Measurements from ENCODE around the gene INO80B. TPM values are rescaled to one million over a fixed set of nuclear protein-coding genes. Genes with fewer than 3 reads are reported as not detected.

The INO80B gene
- total and polyA plus RNA-seq, 9 of the 15 experiments (the other 6 are each of a cell fraction or from before 2014, with no cell fraction given), result 0.41 to 22.6 (median 9.0) TPM

- TF ChIP-seq DEAF1 (CRISPR knock-in tag; IDR thresholded peaks at IDR 0.05) (no peak), KLF10 (CRISPR knock-in tag; IDR thresholded peaks at IDR 0.05) (no peak), HNRNPLL (IDR thresholded peaks at IDR 0.05; ENCODE audit: low read depth, low read length, poor library complexity, severe bottlenecking) (no peak), ZBTB33 (CRISPR knock-in tag; IDR thresholded peaks at IDR 0.05) (no peak), ZNF699 (CRISPR knock-in tag; IDR thresholded peaks at IDR 0.05; ENCODE audit: insufficient replicate concordance) (no peak), ZNF655 (CRISPR knock-in tag; IDR thresholded peaks at IDR 0.05) (no peak), MYBL2 (IDR thresholded peaks at IDR 0.05; ENCODE audit: low read depth) (no peak), MYBL2 (CRISPR knock-in tag; IDR thresholded peaks at IDR 0.05; ENCODE audit: borderline replicate concordance) (no peak), FOXK2 (conservative IDR thresholded peaks at IDR 0.05 in 1 of 2, IDR thresholded peaks at IDR 0.05 in 1 of 2; ENCODE audit: low read depth in 2 of 2) (peak; percentile 77 to 86; a peak in 3 of 4 replicates), ZNF592 (IDR thresholded peaks at IDR 0.05) (no peak), CC2D1A (IDR thresholded peaks at IDR 0.05) (no peak), SMAD1 (IDR thresholded peaks at IDR 0.05; ENCODE audit: low read depth, low read length, partially characterized antibody) (no peak), TCF7L2 (IDR thresholded peaks at IDR 0.05; ENCODE audit: low read depth, low read length) (no peak), TAF7 (tag; IDR thresholded peaks at IDR 0.05) (no peak), L3MBTL2 (IDR thresholded peaks at IDR 0.05) (peak; percentile 55; the same call in 1 of the 2 replicates), PURB (CRISPR knock-in tag; IDR thresholded peaks at IDR 0.05; ENCODE audit: low read depth) (no peak), SAFB2 (IDR thresholded peaks at IDR 0.05; ENCODE audit: borderline replicate concordance, low read depth, low read length, severe bottlenecking) (no peak), NR1H2 (CRISPR knock-in tag; IDR thresholded peaks at IDR 0.05) (no peak)
Measured at GRCh38 chr2:74458132-74458937, 3.4 kb downstream of the INO80B start, which contains the start of gene WBP1 (continued).

Measured in K562 (cell line).